ENCODE measurements around the gene CFAP100. TPM values are rescaled to one million over a fixed set of nuclear protein-coding genes. Genes with fewer than 3 reads are reported as not detected.

Gene CFAP100
- total and polyA plus RNA-seq, 2 of the 4 experiments (the other 2 are of a cell fraction) = not detected

GRCh38 chr3:126356373-126357264, 38.1 kb upstream of the CFAP100 start:
- in situ Hi-C loops (cut with MboI; ENCODE audit: low sequenced_read_pairs) = no loop called here
- Histone ChIP-seq H3K18ac (ENCODE audit: low read depth, low read length) (no peak overlapping the region; the same call in 1 of the 2 replicates), H3K9ac (ENCODE audit: low read depth, low read length) (peak overlapping the region; percentile 58; the same call in 1 of the 2 replicates), H3K79me1 (ENCODE audit: low read depth in 1 of 2, low read length in 2 of 2) (no peaks in the 10 kb centered on the region), H2BK20ac (ENCODE audit: low read depth, low read length) (no peak overlapping the region), H3K56ac (ENCODE audit: extremely low read depth, insufficient read depth, low read length) (no peak overlapping the region), H4K8ac (ENCODE audit: low read depth in 2 of 2, low read length in 2 of 2) (no peak overlapping the region), H2BK15ac (ENCODE audit: low read depth, low read length) (no peak overlapping the region), H3K4me3 (ENCODE audit: insufficient read depth, low read depth, low read length) (peak overlapping the region; percentile 33), H4K20me1 (ENCODE audit: insufficient read depth, low read length) (no peaks in the 10 kb centered on the region; the same call in 1 of the 2 replicates), H2BK5ac (ENCODE audit: low read depth, low read length, poor library complexity, severe bottlenecking) (no peak overlapping the region), H2AFZ (replicated peaks; ENCODE audit: low read length, poor library complexity) (peak overlapping the region; percentile 68), H3K36me3 (ENCODE audit: control insufficient read depth, insufficient read depth, low read length) (no peaks in the 10 kb centered on the region; the same call in 1 of the 2 replicates), H2AK9ac (replicated peaks; ENCODE audit: low read depth, low read length, poor library complexity) (no peak overlapping the region), H3K23ac (ENCODE audit: low read depth, low read length) (peak overlapping the region; percentile 10; the same call in 1 of the 2 replicates), H2BK120ac (ENCODE audit: low read depth, low read length) (no peak overlapping the region), H3K9me1 (ENCODE audit: insufficient read depth, low read length) (no peaks in the 10 kb centered on the region), H4K91ac (ENCODE audit: insufficient read depth, low read depth, low read length) (no peak overlapping the region), H3K4me1 (ENCODE audit: control insufficient read depth, insufficient read depth, low read length) (peaks cover 3% of the 10 kb centered on the region; the same call in 1 of the 2 replicates), H4K5ac (ENCODE audit: low read depth, low read length) (no peak overlapping the region), H3K4me2 (ENCODE audit: low read depth, low read length) (peak overlapping the region; percentile 86), H3K14ac (replicated peaks; ENCODE audit: low read depth, low read length) (no peak overlapping the region), H2AK5ac (ENCODE audit: low read depth, low read length) (no peak overlapping the region), H3K9me3 (ENCODE audit: control insufficient read depth, insufficient read depth, low read length) (peaks cover 2% of the 10 kb centered on the region; the same call in 1 of the 2 replicates), H3K27me3 (ENCODE audit: control insufficient read depth, insufficient read depth, low read length) (peaks cover 35% of the 10 kb centered on the region), H3K4ac (ENCODE audit: low read depth, low read length) (peak overlapping the region; percentile 11; the same call in 1 of the 2 replicates), H3K27ac (ENCODE audit: insufficient read depth, low read length) (no peak overlapping the region)
- 3% methylated on average over 33 of the region's 100 CpGs; no CpG with 5 or more reads in 1 of the 2 experiments for WGBS, 2 experiments (ENCODE audit: extremely low coverage in 2 of 2, insufficient read length in 1 of 2)
- ATAC-seq (ENCODE audit: low read depth) = peak; percentile 21
- CTCF ChIA-PET = no interaction called here
- no peak for DNase-seq
- no TSS peak for BruUV-seq (replicated peaks)
- POLR2A ChIA-PET (ENCODE audit: unreplicated experiment) = no interaction called here
- intact Hi-C loops (cut with micrococcal nuclease) = loop anchor here (1.0 kb wide), 2 partner anchors 89 to 143 kb away; no protein-coding TSS in a partner anchor
- dilution Hi-C loops (cut with HindIII; ENCODE audit: low sequenced_read_pairs, unreplicated experiment) = no loop called here
- TF ChIP-seq CEBPB (IDR thresholded peaks at IDR 0.05; ENCODE audit: low read depth, low read length) = no peak
- no peak for TF ChIP-seq FOS (IDR thresholded peaks at IDR 0.05; ENCODE audit: low read depth, low read length)
- no peak for TF ChIP-seq RCOR1 (IDR thresholded peaks at IDR 0.05; ENCODE audit: insufficient replicate concordance, low read length)
- no peak for TF ChIP-seq MAFK (IDR thresholded peaks at IDR 0.05; ENCODE audit: low read depth, low read length)
- TF ChIP-seq MXI1 (IDR thresholded peaks at IDR 0.05; ENCODE audit: borderline replicate concordance, low read depth, low read length) = no peak
- no peak for TF ChIP-seq USF2 (IDR thresholded peaks at IDR 0.05; ENCODE audit: low read depth, low read length)
- TF ChIP-seq RAD21 (IDR thresholded peaks at IDR 0.05; ENCODE audit: low read length) = no peak
- TF ChIP-seq CTCF (conservative IDR thresholded peaks at IDR 0.05; ENCODE audit: low read depth, low read length) = no peak
- TF ChIP-seq CHD1 (IDR thresholded peaks at IDR 0.05; ENCODE audit: low read depth, low read length) = no peak
- TF ChIP-seq MAZ (IDR thresholded peaks at IDR 0.05; ENCODE audit: borderline replicate concordance, low read depth, low read length) = no peak
- no peak for TF ChIP-seq RFX5 (IDR thresholded peaks at IDR 0.05; ENCODE audit: low read depth, low read length)
- TF ChIP-seq SMC3 (IDR thresholded peaks at IDR 0.05; ENCODE audit: low read depth, low read length) = no peak
- no peak for TF ChIP-seq POLR2A (IDR thresholded peaks at IDR 0.05; ENCODE audit: low read depth, low read length)
- no peak for TF ChIP-seq ELK1 (IDR thresholded peaks at IDR 0.05; ENCODE audit: borderline replicate concordance, low read depth, low read length)
